K562 (cell line): ENCODE results near the gene DEPDC4. TPM values are rescaled to one million over a fixed set of nuclear protein-coding genes. Genes with fewer than 3 reads are reported as not detected.
"Not testable (repeated sequence)": the region's sequence is repeated elsewhere in the genome, so short reads cannot be mapped to it uniquely, and the experiment has no call there.

Experiments used
- ATAC-seq: fragments of 200-7000 bp; cut with Tn5 transposase; 3 replicates; pipeline ENCODE4 v1.9.1; 2020; ENCODE audit warnings: moderate library complexity
- BruUV-seq: library from RNA; stranded (reverse); fragments of 400-500 nt; replicated peaks from 2 replicates; lab custom pipeline; 2021; lab: Mats Ljungman, UMichigan
- CTCF ChIA-PET: fragments of 300-600 bp; formaldehyde crosslinking; extraction: SDS; loops from one replicate; lab custom pipeline; 2021; ENCODE audit warnings: low intra/inter-chr PET ratio; lab: Yijun Ruan, JAX
- POLR2A ChIA-PET: fragments of 300-600, 350-650 bp; sonication (Branson Sonifier 250); formaldehyde crosslinking; extraction: SDS; loops from one replicate; lab custom pipeline; 2021; ENCODE audit warnings: antibody characterized with exemption, inconsistent platforms; lab: Yijun Ruan, JAX
- DNase-seq, 4 experiments: peaks; one replicate each; pipeline versions ENCODE4 v3.0.0 to v3.0.0-alpha.2; 2011 to 2018; ENCODE audit warnings: low spot score in 3 of 4, mixed read lengths in 3 of 4; ENCODE audit errors: extremely low read depth in 1 of 4
- FAIRE-seq: peaks from 2 replicates; lab custom pipeline; 2011; peaks lifted over from hg19 to GRCh38; lab: Jason Lieb, UNC
- H2AFZ ChIP-seq: 2 replicates; pipeline ENCODE4 v1.6.0; 2011; ENCODE audit warnings: low read depth, low read length, control low read depth, inconsistent platforms
- H3K27ac ChIP-seq: fragments of 200-600 bp; 3 replicates; pipeline ENCODE4 v1.8.0; 2011; ENCODE audit warnings: low read depth, mild to moderate bottlenecking, control low read depth, inconsistent platforms, low read length, moderate library complexity, mixed read lengths; ENCODE audit errors: extremely low read depth
- H3K27me3 ChIP-seq, 2 experiments: fragments of 300-600 bp in 1 of 2; 2 replicates in 1 of 2; 3 replicates in 1 of 2; pipeline versions ENCODE4 v1.6.0 to v1.8.0; 2011; ENCODE audit warnings: inconsistent platforms in 2 of 2, low read length in 2 of 2, mild to moderate bottlenecking in 1 of 2, mixed read lengths in 1 of 2, moderate library complexity in 1 of 2; ENCODE audit not compliant: control insufficient read depth in 2 of 2, insufficient read depth in 2 of 2
- H3K36me3 ChIP-seq: fragments of 300-600 bp; 3 replicates; pipeline ENCODE4 v1.8.0; 2011; ENCODE audit warnings: mild to moderate bottlenecking, low read length, inconsistent platforms; ENCODE audit not compliant: control insufficient read depth, insufficient read depth
- H3K4me1 ChIP-seq, 2 experiments: fragments of 200-600 bp in 1 of 2; replicated peaks in 1 of 2; 2 replicates in 1 of 2; 3 replicates in 1 of 2; pipeline versions ENCODE4 v1.5.1 to v1.8.0; 2011; ENCODE audit warnings: inconsistent platforms in 2 of 2, low read length in 2 of 2, mild to moderate bottlenecking in 1 of 2, mixed read lengths in 1 of 2, moderate library complexity in 1 of 2; ENCODE audit not compliant: control insufficient read depth in 2 of 2, insufficient read depth in 2 of 2
- H3K4me2 ChIP-seq: 2 replicates; pipeline ENCODE4 v1.6.1; 2011; ENCODE audit warnings: low read length, control low read depth, inconsistent platforms, mixed read lengths; ENCODE audit not compliant: insufficient read depth
- H3K4me3 ChIP-seq: fragments of 200-600 bp; sonication (generic), shearing (Covaris generic); 2 replicates; pipeline ENCODE4 v1.5.1; 2016; ENCODE audit warnings: control low read depth, inconsistent platforms
- H3K79me2 ChIP-seq: fragments of 200-600 bp; 3 replicates; pipeline ENCODE4 v1.8.0; 2011; ENCODE audit warnings: low read length, inconsistent platforms; ENCODE audit not compliant: control insufficient read depth, insufficient read depth
- H3K9ac ChIP-seq, 2 experiments: 2 replicates each; pipeline versions ENCODE4 v1.6.0 to v1.6.1; 2011; ENCODE audit warnings: low read depth in 2 of 2, low read length in 2 of 2, control low read depth in 1 of 2, inconsistent platforms in 1 of 2, mild to moderate bottlenecking in 1 of 2, mixed read lengths in 1 of 2; ENCODE audit not compliant: insufficient read depth in 1 of 2
- H3K9me1 ChIP-seq: one replicate; pipeline ENCODE4 v1.6.0; 2011; ENCODE audit warnings: inconsistent platforms, mild to moderate bottlenecking, low read length, moderate library complexity; ENCODE audit not compliant: control insufficient read depth, insufficient read depth
- H3K9me3 ChIP-seq: replicated peaks from 2 replicates; pipeline ENCODE4 v1.5.1; 2011; ENCODE audit warnings: low read depth, low read length, inconsistent platforms; ENCODE audit not compliant: control insufficient read depth, insufficient read depth
- H4K20me1 ChIP-seq: replicated peaks from 2 replicates; pipeline ENCODE4 v1.6.1; 2011; ENCODE audit warnings: low read length, inconsistent platforms, mixed read lengths; ENCODE audit not compliant: control insufficient read depth, insufficient read depth
- ETV5 ChIP-seq: sonication (generic); formaldehyde crosslinking; IDR thresholded peaks from 2 replicates; pipeline ENCODE4 v1.4.0; 2020; ENCODE audit warnings: low read depth, mild to moderate bottlenecking, missing genetic modification reagents
- ETV6 ChIP-seq, 3 experiments: fragments of 150-350 bp in 1 of 3; sonication (generic) in 1 of 3; formaldehyde crosslinking in 1 of 3; IDR thresholded peaks; 2 replicates each; pipeline versions ENCODE4 v1.6.1 to v1.8.0; 2014 to 2022; ENCODE audit warnings: borderline replicate concordance in 2 of 3, low read depth in 2 of 3, antibody characterized with exemption in 1 of 3, low read length in 1 of 3, mild to moderate bottlenecking in 1 of 3, missing genetic modification reagents in 1 of 3
- HLTF ChIP-seq: fragments of 450-650 bp; IDR thresholded peaks from 2 replicates; pipeline ENCODE4 v1.6.1; 2016
- ZNF41 ChIP-seq: fragments of 250-450 bp; sonication (Bioruptor Pico); conservative IDR thresholded peaks from 2 replicates; pipeline ENCODE4 v1.4.0; 2020; ENCODE audit warnings: mild to moderate bottlenecking
- WGBS: fragments of 100-300 bp; shearing (Covaris generic); methylation state at CpG from one replicate; pipeline ENCODE4 v1.1.6; 2016; ENCODE audit warnings: low coverage, mixed read lengths; ENCODE audit not compliant: insufficient coverage; ENCODE audit errors: missing lambda C conversion rate; 5-methylcytosine and 5-hydroxymethylcytosine counted together
- in situ Hi-C: fragments of 300-500 bp; cut with MboI; formaldehyde crosslinking; loops from 4 replicates; pipeline ENCODE4 v1.15.0; 2018; ENCODE audit warnings: inconsistent platforms, mixed read lengths
- intact Hi-C: fragments of 100-400 bp; cut with micrococcal nuclease; formaldehyde crosslinking; loops from 2 replicates; pipeline ENCODE4 v1.14.2; 2022
- polyA plus RNA-seq, 8 experiments: library from polyadenylated mRNA; depleted of rRNA in 4 of 8; stranded (reverse) in 5 of 8; unstranded in 3 of 8; fragments of >200 nt; fragmentation: Nextera tagmentation in 2 of 8; fragmentation: Illumina TruSeq in 1 of 8; extraction: Ambion mirVana in 2 of 8; extraction: Trizol in 1 of 8; gene quantifications; 2 replicates each; pipeline versions ENCODE4 v1.2.1 to v1.2.3, GENCODE V29; 2011 to 2014; ENCODE audit warnings: inconsistent platforms in 1 of 8, missing spikeins in 1 of 8
- total RNA-seq, 7 experiments: library from RNA; depleted of rRNA in 6 of 7; stranded (reverse); fragments of >200 nt in 6 of 7; fragmentation: Illumina TruSeq in 2 of 7; extraction: Trizol in 2 of 7; gene quantifications; 2 replicates each; pipeline versions ENCODE4 v1.2.1 to v1.2.3, GENCODE V29; 2011 to 2021; ENCODE audit warnings: low replicate concordance in 1 of 7

Gene DEPDC4
- total and polyA plus RNA-seq, 9 of the 15 experiments (the other 6 are each of a cell fraction or from before 2014, with no cell fraction given) = 3.6 to 13.2 (median 7.4) TPM

DNA sequence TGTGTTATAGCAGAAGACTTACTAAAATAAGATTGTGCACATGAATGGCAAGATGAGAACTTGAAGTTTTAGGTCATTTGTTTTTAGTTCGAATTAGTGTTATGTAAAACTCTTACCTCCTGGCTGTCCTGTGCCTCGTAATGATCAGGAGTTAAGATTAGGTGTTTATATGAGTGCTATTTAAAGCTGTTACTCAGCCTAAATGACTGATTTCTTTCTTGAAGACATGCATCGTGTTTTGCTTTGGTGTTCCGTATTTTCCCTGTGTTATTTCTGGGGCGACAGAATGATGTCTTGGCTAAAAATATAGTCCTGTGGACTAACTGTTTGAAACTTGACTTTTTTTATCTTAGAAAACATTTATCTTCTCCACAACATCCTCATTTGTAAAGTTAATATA is 22.2 kb upstream of the DEPDC4 start:
- no peak overlapping the region for H3K4me2 ChIP-seq
- no peaks in the 10 kb centered on the region; a peak in 1 of 5 replicates for H3K4me1 ChIP-seq
- H3K79me2 ChIP-seq = peaks cover 9% of the 10 kb centered on the region; the same call in 2 of the 3 replicates
- 82% methylated on average over 5 of the region's 5 CpGs for WGBS
- intact Hi-C loops (no loop called here), in situ Hi-C loops (no loop called here)
- no peaks in the 10 kb centered on the region for H3K9me3 ChIP-seq
- H3K9me1 ChIP-seq = no peaks in the 10 kb centered on the region
- ATAC-seq (no peak), FAIRE-seq (no peak), DNase-seq (no peak)
- no peak overlapping the region for H3K4me3 ChIP-seq
- no peak for TF ChIP-seq HLTF
- TF ChIP-seq ZNF41 (CRISPR knock-in tag) = no peak
- no peak for TF ChIP-seq ETV5 (CRISPR knock-in tag)
- no peak for TF ChIP-seq ETV6 (IDR thresholded peaks at IDR 0.05; ENCODE audit: borderline replicate concordance in 1 of 2, low read depth in 2 of 2, low read length in 1 of 2)
- TF ChIP-seq ETV6 (CRISPR knock-in tag; IDR thresholded peaks at IDR 0.05; ENCODE audit: borderline replicate concordance) = no peak
- H3K27me3 ChIP-seq = no peaks in the 10 kb centered on the region
- H3K36me3 ChIP-seq = peaks cover 39% of the 10 kb centered on the region
- H3K27ac ChIP-seq = no peak overlapping the region
- H4K20me1 ChIP-seq = no peaks in the 10 kb centered on the region
- no peak overlapping the region for H2AFZ ChIP-seq
- no peak overlapping the region for H3K9ac ChIP-seq
- no TSS peak for BruUV-seq
- ChIA-PET POLR2A (interaction anchor here (1.4 kb wide), 1 partner anchor 10 kb away, joined by 4 read pairs; no protein-coding TSS in a partner anchor), CTCF (no interaction called here)

DNA sequence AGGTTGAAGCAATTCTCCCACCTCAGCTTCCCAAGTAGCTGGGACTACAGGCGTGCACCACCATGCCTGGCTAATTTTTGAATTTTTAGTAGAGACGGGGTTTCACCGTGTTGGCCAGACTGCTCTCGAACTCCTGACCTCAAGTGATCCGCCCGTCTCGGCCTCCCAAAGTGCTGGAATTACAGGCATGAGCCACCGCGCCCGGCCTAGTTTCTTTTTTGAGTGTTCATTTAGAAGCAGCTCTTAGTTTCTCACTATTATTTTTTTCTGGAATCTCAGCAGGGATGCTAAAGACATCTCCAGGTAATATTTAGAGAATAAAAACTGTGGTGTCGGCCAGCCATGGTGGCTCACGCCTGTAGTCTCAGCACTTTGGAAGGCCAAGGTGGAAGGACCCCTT is 17.7 kb upstream of the DEPDC4 start:
- H3K4me2 ChIP-seq, CTCF ChIA-PET, H3K4me1 ChIP-seq, H2AFZ ChIP-seq, H3K9me1 ChIP-seq, H3K4me3 ChIP-seq, H4K20me1 ChIP-seq, BruUV-seq, in situ Hi-C loops, ATAC-seq, H3K9me3 ChIP-seq, FAIRE-seq, H3K27me3 ChIP-seq, intact Hi-C loops, DNase-seq, H3K27ac ChIP-seq, H3K9ac ChIP-seq: not testable (repeated sequence)
- POLR2A ChIA-PET = interaction anchor here (0.9 to 1.3 kb wide), 4 partner anchors 15 to 58 kb away, joined by 3 to 4 read pairs (median 4); partner anchors contain the start of genes DEPDC4 and SCYL2
- 86% methylated on average over 12 of the region's 12 CpGs for WGBS
- H3K36me3 ChIP-seq = peaks cover 25% of the 10 kb centered on the region; the same call in 1 of the 3 replicates
- peaks cover 34% of the 10 kb centered on the region for H3K79me2 ChIP-seq
